GM23338 (cell line): Measurements from ENCODE around the gene PDE4D. TPM values are rescaled to one million over a fixed set of nuclear protein-coding genes. Genes with fewer than 3 reads are reported as not detected.

Experiments
- ATAC-seq: fragments of 200-7000 bp; cut with Tn5 transposase; 3 replicates; pipeline ENCODE4 v1.9.1; 2020
- DNase-seq: peaks from one replicate; pipeline ENCODE4 v3.0.0-alpha.2; 2015; ENCODE audit warnings: low spot score
- H2AFZ ChIP-seq: fragments of 200-600 bp; sonication (generic); 2 replicates; pipeline ENCODE4 v1.8.0; 2016; ENCODE audit warnings: antibody characterized with exemption, mild to moderate bottlenecking, moderate library complexity
- H3F3A ChIP-seq: fragments of 200-600 bp; sonication (generic); replicated peaks from 2 replicates; pipeline ENCODE4 v1.8.0; 2017; ENCODE audit warnings: antibody characterized with exemption, mixed run types, low read depth
- H3K27ac ChIP-seq: fragments of 200-600 bp; sonication (generic); 2 replicates; pipeline ENCODE4 v1.6.1; 2016; ENCODE audit warnings: low read depth
- H3K27me3 ChIP-seq: fragments of 200-600 bp; sonication (generic); 2 replicates; pipeline ENCODE4 v1.8.0; 2016; ENCODE audit warnings: mild to moderate bottlenecking, mixed run types, moderate library complexity; ENCODE audit not compliant: insufficient read depth
- H3K36me3 ChIP-seq: fragments of 200-600 bp; sonication (generic); 2 replicates; pipeline ENCODE4 v1.8.0; 2016; ENCODE audit warnings: mild to moderate bottlenecking; ENCODE audit not compliant: insufficient read depth
- H3K4me1 ChIP-seq: fragments of 200-600 bp; sonication (generic); 2 replicates; pipeline ENCODE4 v1.8.0; 2016; ENCODE audit warnings: mild to moderate bottlenecking, moderate library complexity; ENCODE audit not compliant: insufficient read depth
- H3K4me2 ChIP-seq: fragments of 200-600 bp; sonication (generic); 2 replicates; pipeline ENCODE4 v1.7.1; 2017; ENCODE audit warnings: mixed run types
- H3K4me3 ChIP-seq: fragments of 200-600 bp; sonication (generic); 2 replicates; pipeline ENCODE4 v1.6.1; 2016; ENCODE audit warnings: mixed run types
- H3K79me2 ChIP-seq: fragments of 200-600 bp; sonication (generic); replicated peaks from 2 replicates; pipeline ENCODE4 v1.8.0; 2017; ENCODE audit warnings: mild to moderate bottlenecking; ENCODE audit not compliant: insufficient read depth
- H3K9me2 ChIP-seq: fragments of 200-600 bp; sonication (generic); 2 replicates; pipeline ENCODE4 v1.8.0; 2017; ENCODE audit not compliant: insufficient read depth
- H4K20me1 ChIP-seq: fragments of 200-600 bp; sonication (generic); replicated peaks from 2 replicates; pipeline ENCODE4 v1.8.0; 2017; ENCODE audit warnings: mild to moderate bottlenecking; ENCODE audit not compliant: insufficient read depth
- H3K27ac Mint-ChIP-seq: 2 replicates; pipeline ENCODE4 v1.8.0; 2020; ENCODE audit warnings: inconsistent platforms, mild to moderate bottlenecking, moderate library complexity, mixed read lengths
- H3K27me3 Mint-ChIP-seq: 3 replicates; pipeline ENCODE4 v1.8.0; 2022; ENCODE audit warnings: low read depth, mild to moderate bottlenecking, moderate library complexity, mixed read lengths, inconsistent platforms; ENCODE audit not compliant: insufficient read depth, poor library complexity
- H3K36me3 Mint-ChIP-seq: 3 replicates; pipeline ENCODE4 v1.8.0; 2021; ENCODE audit warnings: low read depth, mild to moderate bottlenecking, inconsistent platforms, moderate library complexity, mixed read lengths
- H3K4me1 Mint-ChIP-seq: 3 replicates; pipeline ENCODE4 v1.8.0; 2020; ENCODE audit warnings: mild to moderate bottlenecking, inconsistent platforms, mixed read lengths
- H3K4me3 Mint-ChIP-seq: 3 replicates; pipeline ENCODE4 v1.8.0; 2021; ENCODE audit warnings: moderate library complexity, mild to moderate bottlenecking, inconsistent platforms, mixed read lengths
- H3K9me3 Mint-ChIP-seq: 3 replicates; pipeline ENCODE4 v1.8.0; 2020; ENCODE audit warnings: moderate library complexity, mild to moderate bottlenecking, inconsistent platforms, mixed read lengths
- CREB1 ChIP-seq: fragments of 250-450 bp; sonication (Bioruptor Pico); IDR thresholded peaks from 2 replicates; pipeline ENCODE4 v1.5.0; 2020; ENCODE audit warnings: low read depth, mild to moderate bottlenecking, moderate library complexity
- ETS1 ChIP-seq: IDR thresholded peaks from 2 replicates; pipeline ENCODE4 v1.6.1; 2016; ENCODE audit warnings: antibody characterized with exemption
- EZH2phosphoT487 ChIP-seq: fragments of 200-600 bp; sonication (generic); IDR thresholded peaks from one replicate; pipeline ENCODE4 v1.8.1; 2018; ENCODE audit warnings: antibody characterized with exemption; ENCODE audit not compliant: unreplicated experiment
- JUNB ChIP-seq: IDR thresholded peaks from one replicate; pipeline ENCODE4 v1.6.1; 2016; ENCODE audit warnings: antibody characterized with exemption; ENCODE audit not compliant: unreplicated experiment
- POLR2AphosphoS5 ChIP-seq: IDR thresholded peaks from 2 replicates; pipeline ENCODE4 v1.6.1; 2016; ENCODE audit warnings: antibody characterized with exemption, low read depth
- ZNF114 ChIP-seq: fragments of 250-450 bp; sonication (Bioruptor Pico); IDR thresholded peaks from 2 replicates; pipeline ENCODE4 v1.5.0; 2020; ENCODE audit warnings: mild to moderate bottlenecking, moderate library complexity
- ZNF331 ChIP-seq: fragments of 250-450 bp; sonication (Bioruptor Pico); IDR thresholded peaks from 2 replicates; pipeline ENCODE4 v1.5.0; 2020; ENCODE audit warnings: low read depth, mild to moderate bottlenecking, moderate library complexity
- ZNF462 ChIP-seq: fragments of 250-450 bp; sonication (Bioruptor Pico); IDR thresholded peaks from 2 replicates; pipeline ENCODE4 v1.5.0; 2020; ENCODE audit warnings: mild to moderate bottlenecking, moderate library complexity
- polyA plus RNA-seq: library from polyadenylated mRNA; unstranded; fragments of >200 nt; fragmentation: Nextera tagmentation; extraction: Ambion mirVana; gene quantifications from 2 replicates; pipeline ENCODE4 v1.2.1, GENCODE V29; 2016
- total RNA-seq: library from RNA; depleted of rRNA; stranded (reverse); fragments of >200 nt; shearing (Covaris generic); gene quantifications from 2 replicates; pipeline ENCODE4 v1.2.3, GENCODE V29; 2014

The PDE4D gene
- total and polyA plus RNA-seq, 2 experiments from 2014 or later, result 2.1 to 4.7 TPM

GRCh38 chr5:59103303-59103702 is 790.2 kb downstream of the PDE4D start:
- DNase-seq (no peak), ATAC-seq (no peak)
- Histone ChIP-seq H3F3A (no peaks in the 10 kb centered on the region), H3K27ac (no peak overlapping the region), H3K79me2 (no peaks in the 10 kb centered on the region), H3K4me1 (0 out of 2 replicates have a peak, but pooled peaks cover 4% of the 10 kb centered on the region), H2AFZ (no peak overlapping the region), H3K36me3 (no peaks in the 10 kb centered on the region), H3K27me3 (no peaks in the 10 kb centered on the region), H4K20me1 (no peaks in the 10 kb centered on the region), H3K4me2 (no peak overlapping the region), H3K4me3 (no peak overlapping the region), H3K9me2 (0 out of 2 replicates have a peak, but pooled peaks cover 4% of the 10 kb centered on the region)
- Mint-ChIP-seq H3K36me3 (no peaks in the 10 kb centered on the region), H3K4me1 (peaks cover 9% of the 10 kb centered on the region; the same call in 1 of the 3 replicates), H3K4me3 (no peak overlapping the region), H3K27ac (no peak overlapping the region), H3K9me3 (no peaks in the 10 kb centered on the region), H3K27me3 (peaks cover 2% of the 10 kb centered on the region)
- TF ChIP-seq ZNF462, result no peak
- TF ChIP-seq CREB1, result no peak
- TF ChIP-seq JUNB, result no peak
- no peak for TF ChIP-seq ZNF331 (CRISPR knock-in tag)
- no peak for TF ChIP-seq POLR2AphosphoS5
- no peak for TF ChIP-seq ETS1
- no peak for TF ChIP-seq ZNF114
- no peak for TF ChIP-seq EZH2phosphoT487
